Stimulated activated CD4-positive, alpha-beta T cell treated with anti-CD3 and anti-CD28 coated beads, Interleukin-12 subunit alpha, Interleukin-12 subunit beta, amount 100 ng/mL, for 4 hours (primary cell): Measurements from ENCODE around the gene UBL4A.
A peak's percentile ranks its signal among the peaks of the same experiment; 100 is the strongest.

Source experiments
- DNase-seq: peaks from one replicate; pipeline ENCODE4 v3.0.0-alpha.2; 2020

Gene UBL4A

GRCh38 chrX:154486396-154487207 is at the start of gene UBL4A:
UBL4A (minus strand) TSS chrX:154486615; CDS start chrX:154486584, 31 bp downstream.
- peak; percentile 63 for DNase-seq

- DNase-seq: no peak
These were observed 49.5 kb upstream of the UBL4A start for GRCh38 chrX:154535892-154536291.

- DNase-seq: peak; percentile 82
These were observed 48.3 kb upstream of the UBL4A start for GRCh38 chrX:154534526-154535322.

GRCh38 chrX:154532690-154533089 is 46.3 kb upstream of the UBL4A start:
- no peak for DNase-seq

GRCh38 chrX:154531626-154532025 is 45.2 kb upstream of the UBL4A start:
- no peak for DNase-seq

- no peak for DNase-seq
These were observed 43.9 kb upstream of the UBL4A start for GRCh38 chrX:154530286-154530685.

- DNase-seq: no peak
These were observed 42.8 kb upstream of the UBL4A start for GRCh38 chrX:154529206-154529612.

- DNase-seq: peak; percentile 51
These were observed 40.7 kb upstream of the UBL4A start for GRCh38 chrX:154526901-154527675.

- no peak for DNase-seq
These were observed 39.4 kb upstream of the UBL4A start for GRCh38 chrX:154525606-154526490.

GRCh38 chrX:154519389-154519788 is 33.0 kb upstream of the UBL4A start:
- DNase-seq: no peak

GRCh38 chrX:154517101-154517781 is 30.8 kb upstream of the UBL4A start:
- no peak for DNase-seq

- DNase-seq: no peak
These were observed 30.3 kb upstream of the UBL4A start for GRCh38 chrX:154516656-154517100.

- peak; percentile 90 for DNase-seq
These were observed 29.7 kb upstream of the UBL4A start, which contains the start of gene FAM3A for GRCh38 chrX:154515966-154516655. FAM3A (minus strand) TSS chrX:154516232; CDS start chrX:154515772, 460 bp downstream.

GRCh38 chrX:154515090-154515965 is 28.9 kb upstream of the UBL4A start:
- no peak for DNase-seq

GRCh38 chrX:154513716-154514115 is 27.3 kb upstream of the UBL4A start:
- DNase-seq: no peak

GRCh38 chrX:154512879-154513553 is 26.6 kb upstream of the UBL4A start:
- no peak for DNase-seq

- DNase-seq: no peak
These were observed 25.3 kb upstream of the UBL4A start for GRCh38 chrX:154511761-154512160.

GRCh38 chrX:154509455-154509854 is 23.0 kb upstream of the UBL4A start:
- no peak for DNase-seq

GRCh38 chrX:154508384-154508745 is 21.9 kb upstream of the UBL4A start:
- DNase-seq: no peak
